K562 (cell line): Measurements from ENCODE around the gene PODNL1. TPM values are rescaled to one million over a fixed set of nuclear protein-coding genes. Genes with fewer than 3 reads are reported as not detected.

Experiments
- ATAC-seq: fragments of 200-7000 bp; cut with Tn5 transposase; 3 replicates; pipeline ENCODE4 v1.9.1; 2020; ENCODE audit warnings: moderate library complexity
- BruUV-seq: library from RNA; stranded (reverse); fragments of 400-500 nt; replicated peaks from 2 replicates; lab custom pipeline; 2021; lab: Mats Ljungman, UMichigan
- CTCF ChIA-PET: fragments of 300-600 bp; formaldehyde crosslinking; extraction: SDS; loops from one replicate; lab custom pipeline; 2021; ENCODE audit warnings: low intra/inter-chr PET ratio; lab: Yijun Ruan, JAX
- POLR2A ChIA-PET: fragments of 300-600, 350-650 bp; sonication (Branson Sonifier 250); formaldehyde crosslinking; extraction: SDS; loops from one replicate; lab custom pipeline; 2021; ENCODE audit warnings: antibody characterized with exemption, inconsistent platforms; lab: Yijun Ruan, JAX
- DNase-seq, 4 experiments: peaks; one replicate each; pipeline versions ENCODE4 v3.0.0 to v3.0.0-alpha.2; 2011 to 2018; ENCODE audit warnings: low spot score in 3 of 4, mixed read lengths in 3 of 4; ENCODE audit errors: extremely low read depth in 1 of 4
- FAIRE-seq: peaks from 2 replicates; lab custom pipeline; 2011; peaks lifted over from hg19 to GRCh38; lab: Jason Lieb, UNC
- H2AFZ ChIP-seq: 2 replicates; pipeline ENCODE4 v1.6.0; 2011; ENCODE audit warnings: low read depth, low read length, control low read depth, inconsistent platforms
- H3K27ac ChIP-seq: fragments of 200-600 bp; 3 replicates; pipeline ENCODE4 v1.8.0; 2011; ENCODE audit warnings: low read depth, mild to moderate bottlenecking, control low read depth, inconsistent platforms, low read length, moderate library complexity, mixed read lengths; ENCODE audit errors: extremely low read depth
- H3K27me3 ChIP-seq, 2 experiments: fragments of 300-600 bp in 1 of 2; 2 replicates in 1 of 2; 3 replicates in 1 of 2; pipeline versions ENCODE4 v1.6.0 to v1.8.0; 2011; ENCODE audit warnings: inconsistent platforms in 2 of 2, low read length in 2 of 2, mild to moderate bottlenecking in 1 of 2, mixed read lengths in 1 of 2, moderate library complexity in 1 of 2; ENCODE audit not compliant: control insufficient read depth in 2 of 2, insufficient read depth in 2 of 2
- H3K36me3 ChIP-seq: fragments of 300-600 bp; 3 replicates; pipeline ENCODE4 v1.8.0; 2011; ENCODE audit warnings: mild to moderate bottlenecking, low read length, inconsistent platforms; ENCODE audit not compliant: control insufficient read depth, insufficient read depth
- H3K4me1 ChIP-seq, 2 experiments: fragments of 200-600 bp in 1 of 2; replicated peaks in 1 of 2; 2 replicates in 1 of 2; 3 replicates in 1 of 2; pipeline versions ENCODE4 v1.5.1 to v1.8.0; 2011; ENCODE audit warnings: inconsistent platforms in 2 of 2, low read length in 2 of 2, mild to moderate bottlenecking in 1 of 2, mixed read lengths in 1 of 2, moderate library complexity in 1 of 2; ENCODE audit not compliant: control insufficient read depth in 2 of 2, insufficient read depth in 2 of 2
- H3K4me2 ChIP-seq: 2 replicates; pipeline ENCODE4 v1.6.1; 2011; ENCODE audit warnings: low read length, control low read depth, inconsistent platforms, mixed read lengths; ENCODE audit not compliant: insufficient read depth
- H3K4me3 ChIP-seq: fragments of 200-600 bp; sonication (generic), shearing (Covaris generic); 2 replicates; pipeline ENCODE4 v1.5.1; 2016; ENCODE audit warnings: control low read depth, inconsistent platforms
- H3K79me2 ChIP-seq: fragments of 200-600 bp; 3 replicates; pipeline ENCODE4 v1.8.0; 2011; ENCODE audit warnings: low read length, inconsistent platforms; ENCODE audit not compliant: control insufficient read depth, insufficient read depth
- H3K9ac ChIP-seq, 2 experiments: 2 replicates each; pipeline versions ENCODE4 v1.6.0 to v1.6.1; 2011; ENCODE audit warnings: low read depth in 2 of 2, low read length in 2 of 2, control low read depth in 1 of 2, inconsistent platforms in 1 of 2, mild to moderate bottlenecking in 1 of 2, mixed read lengths in 1 of 2; ENCODE audit not compliant: insufficient read depth in 1 of 2
- H3K9me1 ChIP-seq: one replicate; pipeline ENCODE4 v1.6.0; 2011; ENCODE audit warnings: inconsistent platforms, mild to moderate bottlenecking, low read length, moderate library complexity; ENCODE audit not compliant: control insufficient read depth, insufficient read depth
- H3K9me3 ChIP-seq: replicated peaks from 2 replicates; pipeline ENCODE4 v1.5.1; 2011; ENCODE audit warnings: low read depth, low read length, inconsistent platforms; ENCODE audit not compliant: control insufficient read depth, insufficient read depth
- H4K20me1 ChIP-seq: replicated peaks from 2 replicates; pipeline ENCODE4 v1.6.1; 2011; ENCODE audit warnings: low read length, inconsistent platforms, mixed read lengths; ENCODE audit not compliant: control insufficient read depth, insufficient read depth
- BCLAF1 ChIP-seq, 2 experiments: fragments of 450-650 bp in 1 of 2; IDR thresholded peaks; 2 replicates each; pipeline ENCODE4 v1.6.1; 2011 to 2017; ENCODE audit warnings: low read depth in 2 of 2, antibody characterized with exemption in 1 of 2, borderline replicate concordance in 1 of 2, low read length in 1 of 2, mild to moderate bottlenecking in 1 of 2, mixed read lengths in 1 of 2; ENCODE audit not compliant: control insufficient read depth in 1 of 2
- CTCF ChIP-seq, 3 experiments: IDR thresholded peaks in 2 of 3; conservative IDR thresholded peaks in 1 of 3; 2 replicates each; pipeline ENCODE4 v1.5.1; 2011 to 2012; ENCODE audit warnings: low read length in 3 of 3, mild to moderate bottlenecking in 3 of 3, control low read depth in 2 of 3, improper control_type of control experiment in 1 of 3, inconsistent platforms in 1 of 3, low read depth in 1 of 3, mixed read lengths in 1 of 3, moderate library complexity in 1 of 3; ENCODE audit not compliant: insufficient read depth in 2 of 3
- HES1 ChIP-seq: fragments of 450-650 bp; IDR thresholded peaks from 2 replicates; pipeline ENCODE4 v1.6.1; 2016; ENCODE audit warnings: low read depth, mild to moderate bottlenecking, moderate library complexity
- SMAD3 ChIP-seq: fragments of 450-650 bp; formaldehyde crosslinking; conservative IDR thresholded peaks from 2 replicates; pipeline ENCODE4 v1.4.0; 2020; ENCODE audit warnings: mild to moderate bottlenecking
- WGBS: fragments of 100-300 bp; shearing (Covaris generic); methylation state at CpG from one replicate; pipeline ENCODE4 v1.1.6; 2016; ENCODE audit warnings: low coverage, mixed read lengths; ENCODE audit not compliant: insufficient coverage; ENCODE audit errors: missing lambda C conversion rate; 5-methylcytosine and 5-hydroxymethylcytosine counted together
- in situ Hi-C: fragments of 300-500 bp; cut with MboI; formaldehyde crosslinking; loops from 4 replicates; pipeline ENCODE4 v1.15.0; 2018; ENCODE audit warnings: inconsistent platforms, mixed read lengths
- intact Hi-C: fragments of 100-400 bp; cut with micrococcal nuclease; formaldehyde crosslinking; loops from 2 replicates; pipeline ENCODE4 v1.14.2; 2022
- polyA plus RNA-seq, 8 experiments: library from polyadenylated mRNA; depleted of rRNA in 4 of 8; stranded (reverse) in 5 of 8; unstranded in 3 of 8; fragments of >200 nt; fragmentation: Nextera tagmentation in 2 of 8; fragmentation: Illumina TruSeq in 1 of 8; extraction: Ambion mirVana in 2 of 8; extraction: Trizol in 1 of 8; gene quantifications; 2 replicates each; pipeline versions ENCODE4 v1.2.1 to v1.2.3, GENCODE V29; 2011 to 2014; ENCODE audit warnings: inconsistent platforms in 1 of 8, missing spikeins in 1 of 8
- total RNA-seq, 7 experiments: library from RNA; depleted of rRNA in 6 of 7; stranded (reverse); fragments of >200 nt in 6 of 7; fragmentation: Illumina TruSeq in 2 of 7; extraction: Trizol in 2 of 7; gene quantifications; 2 replicates each; pipeline versions ENCODE4 v1.2.1 to v1.2.3, GENCODE V29; 2011 to 2021; ENCODE audit warnings: low replicate concordance in 1 of 7

PODNL1 gene
- total and polyA plus RNA-seq, 9 of the 15 experiments (the other 6 are each of a cell fraction or from before 2014, with no cell fraction given), result 0.18 to 0.47 (median 0.23) TPM; not detected in 3

GRCh38 chr19:13946414-13946813, 8.2 kb upstream of the PODNL1 start:
- Histone ChIP-seq H2AFZ (no peak overlapping the region), H3K27me3 (no peaks in the 10 kb centered on the region), H4K20me1 (no peaks in the 10 kb centered on the region), H3K9me1 (no peaks in the 10 kb centered on the region), H3K4me1 (no peaks in the 10 kb centered on the region; a peak in 1 of 5 replicates), H3K4me2 (no peak overlapping the region), H3K79me2 (no peaks in the 10 kb centered on the region), H3K9me3 (peaks cover 7% of the 10 kb centered on the region; the same call in 1 of the 2 replicates), H3K27ac (no peak overlapping the region), H3K36me3 (no peaks in the 10 kb centered on the region), H3K9ac (no peak overlapping the region), H3K4me3 (no peak overlapping the region)
- 71% methylated on average over 3 of the region's 4 CpGs for WGBS
- DNase-seq (no peak), ATAC-seq (no peak), FAIRE-seq (no peak)
- no TSS peak for BruUV-seq
- in situ Hi-C loops (no loop called here), intact Hi-C loops (no loop called here)
- ChIA-PET CTCF (no interaction called here), POLR2A (no interaction called here)
- TF ChIP-seq CTCF (IDR thresholded peaks at IDR 0.05 in 2 of 3, conservative IDR thresholded peaks at IDR 0.05 in 1 of 3; ENCODE audit: insufficient read depth in 2 of 3, low read depth in 1 of 3, low read length in 3 of 3) (no peak), BCLAF1 (IDR thresholded peaks at IDR 0.05; ENCODE audit: borderline replicate concordance in 1 of 2, control insufficient read depth in 1 of 2, low read depth in 2 of 2, low read length in 1 of 2) (no peak), SMAD3 (CRISPR knock-in tag) (no peak), HES1 (no peak)
